ENCODE data around the gene MEGF11. TPM values are rescaled to one million over a fixed set of nuclear protein-coding genes. Genes with fewer than 3 reads are reported as not detected.

MEGF11 gene
- polyA plus RNA-seq, 3 donors from 2014 or later = not detected

GRCh38 chr15:65998486-65998885, 255.1 kb downstream of the MEGF11 start:
- DNase-seq = no peak
- no peaks in the 10 kb centered on the region for H3K36me3 Mint-ChIP-seq
- H3K27me3 Mint-ChIP-seq (ENCODE audit: low read depth in 3 of 3) = peaks cover 3 to 10% (median 5%) of the 10 kb centered on the region in 3 donors
- H3K4me3 Mint-ChIP-seq = no peak overlapping the region
- no peak overlapping the region for H3K27ac Mint-ChIP-seq
- H3K9me3 Mint-ChIP-seq = no peaks in the 10 kb centered on the region
- no peaks in the 10 kb centered on the region for H3K4me1 Mint-ChIP-seq

GRCh38 chr15:65996901-65997300, 256.6 kb downstream of the MEGF11 start:
- H3K27me3 Mint-ChIP-seq (ENCODE audit: low read depth in 3 of 3) = peaks cover 3 to 10% (median 5%) of the 10 kb centered on the region in 3 donors
- no peak for DNase-seq
- no peaks in the 10 kb centered on the region for H3K36me3 Mint-ChIP-seq
- no peaks in the 10 kb centered on the region for H3K9me3 Mint-ChIP-seq
- no peaks in the 10 kb centered on the region for H3K4me1 Mint-ChIP-seq
- H3K4me3 Mint-ChIP-seq = no peak overlapping the region
- H3K27ac Mint-ChIP-seq = no peak overlapping the region

- H3K27me3 Mint-ChIP-seq (ENCODE audit: low read depth in 3 of 3) = peaks cover 2 to 5% (median 2%) of the 10 kb centered on the region in 3 donors
- no peak overlapping the region for H3K27ac Mint-ChIP-seq
- no peaks in the 10 kb centered on the region for H3K9me3 Mint-ChIP-seq
- no peaks in the 10 kb centered on the region for H3K4me1 Mint-ChIP-seq
- no peak for DNase-seq
- H3K4me3 Mint-ChIP-seq = no peak overlapping the region
- H3K36me3 Mint-ChIP-seq = no peaks in the 10 kb centered on the region
These were observed 258.7 kb downstream of the MEGF11 start for GRCh38 chr15:65994832-65995231.

- Mint-ChIP-seq H3K27ac (no peak overlapping the region), H3K4me1 (no peaks in the 10 kb centered on the region), H3K36me3 (no peaks in the 10 kb centered on the region), H3K27me3 (ENCODE audit: low read depth in 3 of 3) (peaks cover 2 to 5% (median 2%) of the 10 kb centered on the region in 3 donors), H3K9me3 (no peaks in the 10 kb centered on the region), H3K4me3 (no peak overlapping the region)
- DNase-seq = no peak
These were observed 259.8 kb downstream of the MEGF11 start for GRCh38 chr15:65993762-65994161.

- no peaks in the 10 kb centered on the region for H3K4me1 Mint-ChIP-seq
- peaks cover 2 to 5% (median 3%) of the 10 kb centered on the region in 3 donors for H3K27me3 Mint-ChIP-seq (ENCODE audit: low read depth in 3 of 3)
- no peaks in the 10 kb centered on the region for H3K36me3 Mint-ChIP-seq
- no peaks in the 10 kb centered on the region for H3K9me3 Mint-ChIP-seq
- DNase-seq = no peak
- peak overlapping the region in 1 of 6 donors; percentile 17 for H3K27ac Mint-ChIP-seq
- no peak overlapping the region for H3K4me3 Mint-ChIP-seq
These were observed 260.3 kb downstream of the MEGF11 start for GRCh38 chr15:65993236-65993635.

GRCh38 chr15:65991721-65992483, 261.6 kb downstream of the MEGF11 start:
- no peaks in the 10 kb centered on the region for H3K4me1 Mint-ChIP-seq
- H3K27ac Mint-ChIP-seq = no peak overlapping the region
- no peaks in the 10 kb centered on the region for H3K9me3 Mint-ChIP-seq
- H3K27me3 Mint-ChIP-seq (ENCODE audit: low read depth in 3 of 3) = peaks cover 0 to 7% (median 3%) of the 10 kb centered on the region in 3 donors
- DNase-seq = no peak
- no peak overlapping the region for H3K4me3 Mint-ChIP-seq
- no peaks in the 10 kb centered on the region for H3K36me3 Mint-ChIP-seq

GRCh38 chr15:65990298-65990981, 263.1 kb downstream of the MEGF11 start:
- no peak for DNase-seq
- Mint-ChIP-seq H3K9me3 (no peaks in the 10 kb centered on the region), H3K27me3 (ENCODE audit: low read depth in 3 of 3) (peaks cover 2 to 9% (median 9%) of the 10 kb centered on the region in 3 donors), H3K36me3 (no peaks in the 10 kb centered on the region), H3K4me1 (no peaks in the 10 kb centered on the region), H3K27ac (no peak overlapping the region), H3K4me3 (no peak overlapping the region)

- no peak for DNase-seq
- H3K4me1 Mint-ChIP-seq = peaks cover 0 to 5% of the 10 kb centered on the region in 2 donors
- H3K4me3 Mint-ChIP-seq = no peak overlapping the region
- H3K36me3 Mint-ChIP-seq = no peaks in the 10 kb centered on the region
- no peaks in the 10 kb centered on the region for H3K9me3 Mint-ChIP-seq
- H3K27ac Mint-ChIP-seq = no peak overlapping the region
- peaks cover 11 to 22% (median 13%) of the 10 kb centered on the region in 3 donors for H3K27me3 Mint-ChIP-seq (ENCODE audit: low read depth in 3 of 3)
These were observed 266.4 kb downstream of the MEGF11 start for GRCh38 chr15:65987100-65987499.

- no peaks in the 10 kb centered on the region for H3K36me3 Mint-ChIP-seq
- no peak overlapping the region for H3K4me3 Mint-ChIP-seq
- H3K4me1 Mint-ChIP-seq = peaks cover 0 to 5% of the 10 kb centered on the region in 2 donors
- H3K27me3 Mint-ChIP-seq (ENCODE audit: low read depth in 3 of 3) = peaks cover 11 to 22% (median 13%) of the 10 kb centered on the region in 3 donors
- no peak overlapping the region for H3K27ac Mint-ChIP-seq
- H3K9me3 Mint-ChIP-seq = no peaks in the 10 kb centered on the region
- no peak for DNase-seq
These were observed 267.1 kb downstream of the MEGF11 start for GRCh38 chr15:65986416-65986815.

GRCh38 chr15:65985387-65985786, 268.2 kb downstream of the MEGF11 start:
- H3K27ac Mint-ChIP-seq = no peak overlapping the region
- DNase-seq = no peak
- H3K27me3 Mint-ChIP-seq (ENCODE audit: low read depth in 3 of 3) = peaks cover 11 to 22% (median 13%) of the 10 kb centered on the region in 3 donors
- H3K9me3 Mint-ChIP-seq = no peaks in the 10 kb centered on the region
- no peak overlapping the region for H3K4me3 Mint-ChIP-seq
- no peaks in the 10 kb centered on the region for H3K36me3 Mint-ChIP-seq
- peaks cover 0 to 5% of the 10 kb centered on the region in 2 donors for H3K4me1 Mint-ChIP-seq

GRCh38 chr15:65982627-65983322, 270.8 kb downstream of the MEGF11 start:
- Mint-ChIP-seq H3K4me1 (peaks cover 0 to 5% of the 10 kb centered on the region in 2 donors), H3K27ac (no peak overlapping the region), H3K27me3 (ENCODE audit: low read depth in 3 of 3) (peaks cover 6 to 22% (median 14%) of the 10 kb centered on the region in 3 donors), H3K4me3 (peak overlapping the region; percentile 22 to 72 (median 52)), H3K9me3 (no peaks in the 10 kb centered on the region), H3K36me3 (no peaks in the 10 kb centered on the region)
- no peak for DNase-seq

GRCh38 chr15:65981837-65982626, 271.5 kb downstream of the MEGF11 start:
- peaks cover 6 to 22% (median 14%) of the 10 kb centered on the region in 3 donors for H3K27me3 Mint-ChIP-seq (ENCODE audit: low read depth in 3 of 3)
- H3K36me3 Mint-ChIP-seq = no peaks in the 10 kb centered on the region
- peak in 2 of 3 donors; percentile 4 to 19 for DNase-seq
- H3K27ac Mint-ChIP-seq = no peak overlapping the region
- peak overlapping the region; percentile 40 to 72 (median 52) for H3K4me3 Mint-ChIP-seq
- H3K4me1 Mint-ChIP-seq = peaks cover 0 to 5% of the 10 kb centered on the region in 2 donors
- peaks cover 0 to 3% (median 0%) of the 10 kb centered on the region in 6 donors for H3K9me3 Mint-ChIP-seq

GRCh38 chr15:65980824-65981456, 272.6 kb downstream of the MEGF11 start:
- DNase-seq = no peak

More at GRCh38 chr15:65980824-65981456, 272.6 kb downstream of the MEGF11 start:
- Mint-ChIP-seq H3K4me1 (peaks cover 0 to 5% of the 10 kb centered on the region in 2 donors), H3K27ac (no peak overlapping the region), H3K36me3 (no peaks in the 10 kb centered on the region), H3K4me3 (peak overlapping the region in 2 of 5 donors; percentile 11 to 28), H3K9me3 (peaks cover 0 to 3% (median 0%) of the 10 kb centered on the region in 6 donors), H3K27me3 (ENCODE audit: low read depth in 3 of 3) (peaks cover 4 to 16% (median 13%) of the 10 kb centered on the region in 3 donors)

Measured in immature natural killer cell (primary cell).